GM12874 (cell line): Measurements from ENCODE around the gene ZIC5.

ENCODE experiments used
- CTCF ChIP-seq: IDR thresholded peaks from 2 replicates; pipeline ENCODE4 v1.5.1; 2011; ENCODE audit warnings: low read depth, mild to moderate bottlenecking, control low read depth, low read length, moderate library complexity; ENCODE audit not compliant: insufficient read depth

Gene ZIC5

GRCh38 chr13:99976575-99976974 lies 5.0 kb upstream of the ZIC5 start:
- TF ChIP-seq CTCF = no peak

DNA sequence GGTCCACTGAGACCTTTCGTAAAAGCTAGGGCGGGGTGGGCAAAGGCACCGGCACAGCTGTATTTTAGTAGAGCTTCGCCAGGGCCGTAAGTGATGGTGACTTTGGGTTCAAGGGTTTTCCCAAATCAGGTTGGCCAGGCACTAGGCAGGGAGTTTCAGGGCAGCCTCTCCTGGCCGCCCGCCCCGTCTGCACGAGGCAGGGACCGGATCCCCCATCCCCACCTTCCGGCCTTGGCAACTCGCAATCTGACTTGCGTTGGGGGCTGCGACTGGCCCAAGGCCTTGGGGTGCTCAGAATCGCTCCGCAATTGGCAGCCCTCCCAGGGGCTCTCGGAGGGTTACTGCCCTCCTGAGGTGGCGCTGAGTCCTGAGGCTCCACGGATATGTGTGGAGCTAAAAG lies 4.1 kb upstream of the ZIC5 start:
- no peak for TF ChIP-seq CTCF

- no peak for TF ChIP-seq CTCF
These were observed 3.5 kb upstream of the ZIC5 start for GRCh38 chr13:99974939-99975561.

DNA sequence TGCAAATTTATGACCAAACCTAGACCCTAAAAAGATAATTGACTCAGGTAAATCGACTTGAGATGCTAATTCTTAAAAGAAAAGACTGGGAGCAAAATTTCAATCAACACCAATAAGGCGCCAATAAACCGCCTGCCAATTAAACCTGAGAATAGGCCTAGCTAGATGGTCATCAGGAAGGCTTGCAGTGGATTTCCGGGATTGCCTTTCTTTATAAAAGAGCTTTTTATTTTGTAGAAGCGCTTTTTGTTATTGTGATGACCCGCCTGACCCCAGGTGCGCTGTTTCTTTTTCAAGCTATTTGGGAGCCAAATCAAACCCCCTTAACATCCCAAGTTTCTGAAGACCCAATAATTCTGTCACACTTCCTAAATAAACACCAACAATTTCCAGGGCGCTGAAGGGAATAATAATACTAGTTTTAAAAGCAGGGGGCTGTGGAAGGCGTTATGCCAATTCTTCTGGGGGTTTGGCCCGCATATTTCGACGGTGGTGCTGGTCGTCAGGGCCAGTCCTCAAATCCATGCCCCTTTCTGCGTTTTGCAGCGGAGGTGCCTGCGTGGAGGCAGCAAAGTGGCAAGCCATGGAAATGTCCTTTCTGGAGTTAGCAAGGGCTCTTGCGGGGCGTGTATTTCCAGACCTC lies 2.9 kb upstream of the ZIC5 start:
- no peak for TF ChIP-seq CTCF

- TF ChIP-seq CTCF = no peak
These were observed 2.2 kb upstream of the ZIC5 start for GRCh38 chr13:99973808-99974185.

GRCh38 chr13:99973163-99973807 lies 1.7 kb upstream of the ZIC5 start:
- TF ChIP-seq CTCF = no peak

- no peak for TF ChIP-seq CTCF
These were observed 694 bp upstream of the ZIC5 start for GRCh38 chr13:99972190-99972731.
